ENCODE measurements around the gene PRICKLE1.
A peak's percentile ranks its signal among the peaks of the same experiment; 100 is the strongest.

Gene PRICKLE1

GRCh38 chr12:42484996-42485395, 104.5 kb downstream of the PRICKLE1 start:
- DNase-seq = no peak

- DNase-seq = no peak
Measured at GRCh38 chr12:42483521-42483790, 106.1 kb downstream of the PRICKLE1 start.

- DNase-seq = peak; percentile 24
Measured at GRCh38 chr12:42482748-42483520, 106.6 kb downstream of the PRICKLE1 start.

GRCh38 chr12:42482041-42482747, 107.4 kb downstream of the PRICKLE1 start:
- no peak for DNase-seq

- no peak for DNase-seq
Measured at GRCh38 chr12:42481368-42481767, 108.2 kb downstream of the PRICKLE1 start.

GRCh38 chr12:42477941-42478340, 111.6 kb downstream of the PRICKLE1 start:
- DNase-seq = no peak

- no peak for DNase-seq
Measured at GRCh38 chr12:42475106-42475505, 114.4 kb downstream of the PRICKLE1 start.

- DNase-seq = no peak
Measured at GRCh38 chr12:42474391-42474790, 115.2 kb downstream of the PRICKLE1 start.

GRCh38 chr12:42473561-42473960, 116.0 kb downstream of the PRICKLE1 start:
- no peak for DNase-seq

- no peak for DNase-seq
Measured at GRCh38 chr12:42473130-42473529, 116.4 kb downstream of the PRICKLE1 start.

GRCh38 chr12:42472376-42472775, 117.2 kb downstream of the PRICKLE1 start:
- no peak for DNase-seq

- DNase-seq = no peak
Measured at GRCh38 chr12:42469355-42470175, 120.0 kb downstream of the PRICKLE1 start.

- DNase-seq = no peak
Measured at GRCh38 chr12:42468921-42469320, 120.6 kb downstream of the PRICKLE1 start.

- no peak for DNase-seq
Measured at GRCh38 chr12:42468341-42468821, 121.2 kb downstream of the PRICKLE1 start.

- no peak for DNase-seq
Measured at GRCh38 chr12:42463671-42464070, 125.9 kb downstream of the PRICKLE1 start.

- DNase-seq = no peak
Measured at GRCh38 chr12:42462486-42462885, 127.1 kb downstream of the PRICKLE1 start.

GRCh38 chr12:42459336-42459847, 130.2 kb downstream of the PRICKLE1 start:
- no peak for DNase-seq

GRCh38 chr12:42458575-42458974, 131.0 kb downstream of the PRICKLE1 start:
- no peak for DNase-seq

GRCh38 chr12:42450248-42450647, 139.3 kb downstream of the PRICKLE1 start:
- DNase-seq = no peak

GRCh38 chr12:42448841-42449240, 140.7 kb downstream of the PRICKLE1 start:
- DNase-seq = no peak

GRCh38 chr12:42447371-42447786, 142.2 kb downstream of the PRICKLE1 start:
- DNase-seq = no peak

- no peak for DNase-seq
Measured at GRCh38 chr12:42446761-42447160, 142.8 kb downstream of the PRICKLE1 start.

GRCh38 chr12:42445891-42446290, 143.7 kb downstream of the PRICKLE1 start:
- DNase-seq = no peak

Data from NCI-H2107 (cell line).